Measurements from ENCODE around the gene DSCAM.

DSCAM gene

GRCh38 chr21:40616377-40616704 lies 230.6 kb downstream of the DSCAM start:
- no peak for FAIRE-seq
- TF ChIP-seq TAF1 (IDR thresholded peaks at IDR 0.05; ENCODE audit: borderline replicate concordance, low read depth, low read length) = no peak
- TF ChIP-seq POLR2A (IDR thresholded peaks at IDR 0.05; ENCODE audit: low read depth, low read length) = no peak
- no peak for TF ChIP-seq POLR2AphosphoS5 (IDR thresholded peaks at IDR 0.05; ENCODE audit: low read depth, low read length)
- DNase-seq (ENCODE audit: insufficient read length) = no peak

- TF ChIP-seq POLR2A (IDR thresholded peaks at IDR 0.05; ENCODE audit: low read depth, low read length) = no peak
- TF ChIP-seq POLR2AphosphoS5 (IDR thresholded peaks at IDR 0.05; ENCODE audit: low read depth, low read length) = no peak
- no peak for TF ChIP-seq TAF1 (IDR thresholded peaks at IDR 0.05; ENCODE audit: borderline replicate concordance, low read depth, low read length)
- DNase-seq (ENCODE audit: insufficient read length) = no peak
- no peak for FAIRE-seq
These were observed 231.2 kb downstream of the DSCAM start for GRCh38 chr21:40615505-40616376.

- TF ChIP-seq TAF1 (IDR thresholded peaks at IDR 0.05; ENCODE audit: borderline replicate concordance, low read depth, low read length) (no peak), POLR2A (IDR thresholded peaks at IDR 0.05; ENCODE audit: low read depth, low read length) (no peak), POLR2AphosphoS5 (IDR thresholded peaks at IDR 0.05; ENCODE audit: low read depth, low read length) (no peak)
- no peak for FAIRE-seq
- no peak for DNase-seq (ENCODE audit: insufficient read length)
These were observed 233.4 kb downstream of the DSCAM start for GRCh38 chr21:40613546-40614030.

- FAIRE-seq (no peak), DNase-seq (ENCODE audit: insufficient read length) (no peak)
- TF ChIP-seq POLR2AphosphoS5 (IDR thresholded peaks at IDR 0.05; ENCODE audit: low read depth, low read length) (no peak), POLR2A (IDR thresholded peaks at IDR 0.05; ENCODE audit: low read depth, low read length) (no peak), TAF1 (IDR thresholded peaks at IDR 0.05; ENCODE audit: borderline replicate concordance, low read depth, low read length) (no peak)
These were observed 236.6 kb downstream of the DSCAM start for GRCh38 chr21:40610345-40610744.

- FAIRE-seq (no peak), DNase-seq (ENCODE audit: insufficient read length) (no peak)
- no peak for TF ChIP-seq POLR2A (IDR thresholded peaks at IDR 0.05; ENCODE audit: low read depth, low read length)
- TF ChIP-seq POLR2AphosphoS5 (IDR thresholded peaks at IDR 0.05; ENCODE audit: low read depth, low read length) = no peak
- TF ChIP-seq TAF1 (IDR thresholded peaks at IDR 0.05; ENCODE audit: borderline replicate concordance, low read depth, low read length) = no peak
These were observed 240.6 kb downstream of the DSCAM start for GRCh38 chr21:40606341-40606740.

GRCh38 chr21:40605094-40605493 lies 241.9 kb downstream of the DSCAM start:
- no peak for TF ChIP-seq POLR2AphosphoS5 (IDR thresholded peaks at IDR 0.05; ENCODE audit: low read depth, low read length)
- TF ChIP-seq POLR2A (IDR thresholded peaks at IDR 0.05; ENCODE audit: low read depth, low read length) = no peak
- no peak for TF ChIP-seq TAF1 (IDR thresholded peaks at IDR 0.05; ENCODE audit: borderline replicate concordance, low read depth, low read length)
- DNase-seq (ENCODE audit: insufficient read length) (no peak), FAIRE-seq (no peak)

GRCh38 chr21:40603774-40604173 lies 243.2 kb downstream of the DSCAM start:
- no peak for FAIRE-seq
- no peak for DNase-seq (ENCODE audit: insufficient read length)
- TF ChIP-seq POLR2A (IDR thresholded peaks at IDR 0.05; ENCODE audit: low read depth, low read length) (no peak), TAF1 (IDR thresholded peaks at IDR 0.05; ENCODE audit: borderline replicate concordance, low read depth, low read length) (no peak), POLR2AphosphoS5 (IDR thresholded peaks at IDR 0.05; ENCODE audit: low read depth, low read length) (no peak)

GRCh38 chr21:40602080-40602479 lies 244.9 kb downstream of the DSCAM start:
- TF ChIP-seq TAF1 (IDR thresholded peaks at IDR 0.05; ENCODE audit: borderline replicate concordance, low read depth, low read length) (no peak), POLR2A (IDR thresholded peaks at IDR 0.05; ENCODE audit: low read depth, low read length) (no peak), POLR2AphosphoS5 (IDR thresholded peaks at IDR 0.05; ENCODE audit: low read depth, low read length) (no peak)
- no peak for FAIRE-seq
- DNase-seq (ENCODE audit: insufficient read length) = no peak

GRCh38 chr21:40595806-40596205 lies 251.2 kb downstream of the DSCAM start:
- FAIRE-seq (no peak), DNase-seq (ENCODE audit: insufficient read length) (no peak)
- TF ChIP-seq POLR2AphosphoS5 (IDR thresholded peaks at IDR 0.05; ENCODE audit: low read depth, low read length) = no peak

GRCh38 chr21:40587736-40588346 lies 259.1 kb downstream of the DSCAM start:
- TF ChIP-seq POLR2A (IDR thresholded peaks at IDR 0.05; ENCODE audit: low read depth, low read length) (no peak), POLR2AphosphoS5 (IDR thresholded peaks at IDR 0.05; ENCODE audit: low read depth, low read length) (no peak), TAF1 (IDR thresholded peaks at IDR 0.05; ENCODE audit: borderline replicate concordance, low read depth, low read length) (no peak)
- no peak for DNase-seq (ENCODE audit: insufficient read length)
- FAIRE-seq = no peak

- FAIRE-seq (no peak), DNase-seq (ENCODE audit: insufficient read length) (no peak)
- no peak for TF ChIP-seq POLR2A (IDR thresholded peaks at IDR 0.05; ENCODE audit: low read depth, low read length)
- TF ChIP-seq TAF1 (IDR thresholded peaks at IDR 0.05; ENCODE audit: borderline replicate concordance, low read depth, low read length) = no peak
- no peak for TF ChIP-seq POLR2AphosphoS5 (IDR thresholded peaks at IDR 0.05; ENCODE audit: low read depth, low read length)
These were observed 260.4 kb downstream of the DSCAM start for GRCh38 chr21:40586575-40586974.
